Measurements from ENCODE around the gene ULK2.
"Not testable (repeated sequence)": the region's sequence is repeated elsewhere in the genome, so short reads cannot be mapped to it uniquely, and the experiment has no call there.

ULK2 gene

DNA sequence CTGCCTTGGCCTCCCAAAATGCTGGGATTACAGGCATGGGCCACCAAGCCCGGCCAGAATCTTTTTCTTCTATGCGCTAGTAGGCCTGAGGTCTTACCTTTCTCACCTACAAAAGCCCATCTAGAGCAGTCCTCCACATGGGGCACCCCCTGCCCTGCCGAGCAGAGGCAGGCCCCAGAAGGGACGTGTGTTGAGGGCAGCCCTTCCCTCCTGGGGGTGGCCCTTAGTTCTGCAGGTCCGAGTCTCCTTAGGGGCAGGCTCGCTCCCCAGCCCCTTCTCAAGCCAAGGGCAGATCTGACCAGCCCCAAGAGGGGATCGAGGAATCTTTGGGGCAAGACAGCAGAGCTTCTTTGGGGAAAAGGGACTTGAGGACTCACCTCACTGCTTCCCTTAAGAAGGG lies 101.7 kb downstream of the ULK2 start:
- no peak for DNase-seq

DNA sequence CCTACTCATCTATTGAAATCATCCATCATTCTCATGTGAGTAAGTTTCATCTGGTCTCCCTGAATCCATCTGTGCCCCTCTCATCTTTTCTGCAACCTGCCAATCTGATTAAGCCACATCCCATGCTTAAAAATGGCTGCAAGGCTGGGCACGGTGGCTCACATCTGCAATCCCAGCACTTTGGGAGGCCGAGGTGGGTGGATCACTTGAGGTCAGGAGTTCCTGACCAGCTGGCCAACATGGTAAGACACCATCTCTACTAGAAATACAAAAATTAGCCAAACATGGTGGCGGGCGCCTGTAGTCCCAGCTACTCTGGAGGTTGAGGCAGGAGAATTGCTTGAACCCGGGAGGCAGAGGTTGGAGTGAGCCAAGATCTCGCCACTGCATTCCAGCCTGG lies 103.7 kb downstream of the ULK2 start:
- not testable (repeated sequence) for DNase-seq

DNA sequence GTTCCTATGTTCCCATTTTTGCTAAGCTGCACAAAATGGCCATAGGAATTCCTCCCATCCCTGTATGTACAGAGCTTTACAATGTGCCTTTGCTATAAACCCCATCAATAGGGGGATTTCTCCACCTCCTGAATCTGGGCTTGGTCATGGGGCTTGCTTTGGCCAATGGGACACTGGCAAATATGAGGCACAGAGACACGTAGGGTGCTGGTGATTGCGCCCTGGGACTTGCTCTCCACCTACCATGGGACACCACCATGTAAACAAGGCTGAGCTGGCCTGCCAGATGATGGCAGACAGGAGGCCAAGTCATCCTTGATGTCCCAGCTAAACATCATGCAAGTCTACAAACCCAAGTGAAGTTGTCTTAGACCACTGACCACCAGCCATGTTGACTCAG lies 104.3 kb downstream of the ULK2 start:
- DNase-seq = no peak

DNA sequence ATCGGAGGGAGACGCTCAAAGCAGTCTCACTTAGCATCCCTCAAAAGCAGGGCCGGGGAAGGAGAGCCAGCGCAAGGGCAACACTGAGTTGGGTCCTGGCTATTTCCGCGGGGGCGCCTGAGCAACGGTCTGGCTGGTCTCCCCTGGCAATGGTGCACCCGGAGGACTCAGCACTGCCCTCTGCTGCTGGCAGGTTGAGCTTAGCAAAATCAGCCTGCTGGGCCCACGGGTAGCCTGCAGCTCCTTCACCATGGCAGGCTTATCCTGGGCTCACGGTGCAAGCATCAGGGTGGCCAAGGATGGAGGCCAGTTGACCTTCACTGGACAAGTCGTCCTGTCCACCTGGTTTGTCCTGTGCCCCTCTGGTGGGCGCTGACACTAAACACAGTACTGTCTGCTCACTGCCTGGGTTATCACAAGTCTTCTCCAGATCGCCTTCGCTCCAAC lies 105.2 kb downstream of the ULK2 start:
- DNase-seq = peak; percentile 52

DNA sequence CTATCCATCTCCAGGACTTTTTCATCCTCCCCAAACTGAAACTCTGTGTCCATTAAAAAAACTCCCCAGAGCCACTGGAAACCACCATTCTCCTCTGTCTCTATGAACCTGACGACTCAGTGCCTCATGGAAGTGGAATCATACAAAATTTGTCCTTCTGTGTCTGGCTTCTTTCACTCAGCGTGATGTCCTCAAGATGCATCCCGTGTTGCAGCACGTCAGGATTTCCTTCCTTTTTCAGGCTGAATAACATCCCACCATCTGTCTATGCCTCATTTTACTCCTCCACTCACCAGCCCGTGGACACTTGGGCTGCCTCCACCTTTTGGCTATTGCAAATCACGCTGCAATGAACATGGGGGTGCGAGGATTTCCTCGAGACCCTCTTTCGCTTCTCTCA lies 107.0 kb downstream of the ULK2 start:
- DNase-seq = no peak

DNA sequence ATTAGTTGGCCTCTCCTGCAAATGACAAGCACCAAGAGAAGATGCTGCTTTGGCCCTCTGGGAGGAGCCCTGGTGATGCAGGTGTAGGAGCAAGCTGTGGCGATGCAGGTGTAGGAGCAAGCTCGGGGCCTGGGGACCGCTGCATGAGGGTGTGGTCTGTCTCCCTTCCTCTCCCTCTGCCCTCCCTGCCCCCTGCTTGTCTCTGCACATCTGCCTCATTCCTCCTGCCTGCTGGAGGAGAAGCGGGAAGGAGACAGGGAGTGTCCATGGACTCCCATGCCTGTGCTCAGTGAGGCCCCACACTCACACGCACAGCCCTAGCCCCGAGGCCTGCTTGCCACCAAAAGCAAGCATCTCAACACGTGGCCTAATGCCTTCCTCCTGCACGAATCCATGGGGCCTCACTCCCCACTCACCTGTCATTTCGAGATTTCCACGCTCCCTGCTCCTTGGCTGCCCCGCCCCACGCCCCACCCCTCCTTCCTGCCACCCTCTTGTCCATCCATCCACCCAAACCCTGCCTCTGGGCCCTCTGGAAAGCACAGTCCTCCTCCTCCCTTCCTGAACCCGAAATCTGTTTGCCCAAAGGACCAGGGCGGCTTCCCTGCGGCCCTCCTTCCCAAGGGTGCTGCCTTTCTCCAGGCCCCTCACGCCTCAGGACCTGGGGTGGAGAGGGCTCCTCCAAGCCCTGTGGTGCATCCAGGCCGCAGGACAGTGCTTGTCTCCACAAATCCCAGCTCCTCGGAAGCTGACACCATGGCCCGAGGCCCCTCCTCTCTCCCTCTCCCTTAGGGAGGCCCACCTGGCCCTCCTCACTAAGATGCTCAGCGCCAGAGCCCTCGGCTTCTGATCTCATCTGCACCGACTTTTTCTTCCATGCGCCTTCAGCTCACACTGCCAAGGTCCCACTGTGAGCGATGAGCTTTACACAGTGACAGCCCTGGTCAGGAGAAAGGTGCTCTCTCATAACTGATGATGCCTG lies 107.9 kb downstream of the ULK2 start:
- DNase-seq = no peak

DNA sequence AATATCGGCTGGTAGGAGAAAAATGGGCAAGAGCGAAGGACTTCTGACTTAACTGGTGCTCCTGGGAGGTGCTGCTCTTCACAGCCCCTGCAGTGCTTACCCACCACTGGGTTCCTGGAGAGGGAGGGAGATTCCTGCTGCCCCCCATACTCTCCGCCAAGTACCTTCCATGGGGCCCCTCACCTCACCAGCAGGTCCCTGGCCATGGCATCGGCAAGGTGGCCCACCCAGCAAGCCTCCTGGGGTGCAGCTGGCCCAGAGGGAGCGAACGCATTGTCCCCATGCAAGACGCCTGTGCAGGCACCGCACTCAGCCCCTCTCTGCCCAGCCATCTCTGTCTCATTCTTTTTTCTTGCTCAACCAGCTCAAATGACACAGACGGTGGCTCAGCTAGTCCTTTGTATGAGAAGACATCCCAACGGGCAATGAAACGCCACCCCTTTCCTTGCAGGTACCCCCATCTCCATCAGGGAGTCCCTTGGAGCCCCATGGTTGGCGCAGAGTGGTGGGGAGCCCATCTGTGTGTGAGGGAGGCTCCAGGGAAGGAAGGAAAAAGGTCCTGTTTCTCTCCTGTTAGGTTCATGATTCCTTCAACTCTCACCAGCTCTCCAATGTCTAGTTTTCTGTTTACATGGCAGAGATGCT lies 110.1 kb downstream of the ULK2 start:
- DNase-seq = no peak

DNA sequence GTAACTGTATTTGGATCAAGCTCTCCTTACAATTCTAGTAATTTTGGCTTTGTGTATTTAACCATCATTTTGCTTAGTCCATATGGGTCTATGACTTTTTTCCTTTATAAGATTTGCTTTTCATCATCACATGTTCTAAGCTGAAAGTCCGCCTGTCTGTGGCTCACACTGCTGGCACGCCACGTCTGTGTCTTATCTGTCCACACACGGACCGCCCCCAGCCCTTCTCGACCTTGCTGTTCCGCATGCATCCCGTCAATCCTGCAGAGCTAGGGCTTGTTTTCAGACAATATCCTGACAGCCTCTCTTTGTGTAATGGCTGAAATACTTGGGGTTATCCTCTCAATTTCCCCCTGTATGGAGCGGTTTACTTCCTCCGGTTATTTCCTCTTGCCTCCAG lies 111.2 kb downstream of the ULK2 start:
- DNase-seq = no peak

DNA sequence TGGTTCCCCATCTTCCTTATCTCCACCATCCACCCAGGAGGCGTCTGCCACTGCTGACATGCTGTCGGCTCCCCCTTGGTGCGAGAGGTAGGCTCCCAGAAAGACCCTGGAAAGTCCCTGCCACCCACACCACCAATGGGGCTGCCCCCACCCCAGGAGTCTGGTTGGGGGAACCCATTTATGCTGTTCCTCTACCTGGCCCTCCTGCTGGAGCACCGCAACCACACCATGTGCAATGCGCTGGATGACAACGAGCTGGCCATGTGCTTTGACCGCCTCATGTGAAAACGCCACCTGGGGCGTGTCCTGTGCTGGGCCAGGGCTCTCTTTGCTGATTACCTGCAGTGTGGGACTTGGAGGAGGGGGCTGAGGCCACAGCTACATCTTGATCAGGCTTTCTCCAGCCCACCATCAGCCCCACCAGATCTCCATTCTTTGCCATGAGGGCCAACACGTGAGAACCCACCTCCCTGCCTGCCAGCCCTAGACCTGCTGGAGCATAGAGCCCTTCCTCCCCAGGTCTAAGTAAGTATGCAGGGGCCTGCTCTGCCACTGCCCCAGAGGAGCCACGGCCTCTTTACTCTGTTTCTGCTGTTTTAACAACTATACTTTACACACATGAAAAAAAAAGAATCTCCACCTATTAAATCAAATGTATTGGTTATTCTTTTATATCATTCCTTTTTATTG lies 111.8 kb downstream of the ULK2 start:
- no peak for DNase-seq

DNA sequence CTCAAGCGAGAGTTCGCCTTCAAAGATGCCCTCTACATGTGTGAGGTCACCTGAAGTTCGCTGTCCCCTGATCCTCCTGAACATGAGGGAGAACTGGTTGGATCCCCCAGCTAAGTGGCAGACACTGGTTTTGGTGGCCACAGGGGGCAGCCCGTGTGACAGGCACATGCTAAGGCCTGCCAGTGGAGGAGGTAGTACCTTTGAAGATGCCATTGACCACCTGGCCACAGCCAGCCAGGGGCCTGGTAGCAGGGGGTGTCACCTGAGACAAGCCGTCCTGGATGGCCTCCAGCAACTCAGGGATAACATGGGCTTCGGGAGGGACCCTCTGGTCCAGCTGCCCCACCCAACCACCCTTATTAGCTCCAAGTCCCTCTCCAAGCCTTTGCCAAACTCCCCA lies 112.3 kb downstream of the ULK2 start:
- no peak for DNase-seq

DNA sequence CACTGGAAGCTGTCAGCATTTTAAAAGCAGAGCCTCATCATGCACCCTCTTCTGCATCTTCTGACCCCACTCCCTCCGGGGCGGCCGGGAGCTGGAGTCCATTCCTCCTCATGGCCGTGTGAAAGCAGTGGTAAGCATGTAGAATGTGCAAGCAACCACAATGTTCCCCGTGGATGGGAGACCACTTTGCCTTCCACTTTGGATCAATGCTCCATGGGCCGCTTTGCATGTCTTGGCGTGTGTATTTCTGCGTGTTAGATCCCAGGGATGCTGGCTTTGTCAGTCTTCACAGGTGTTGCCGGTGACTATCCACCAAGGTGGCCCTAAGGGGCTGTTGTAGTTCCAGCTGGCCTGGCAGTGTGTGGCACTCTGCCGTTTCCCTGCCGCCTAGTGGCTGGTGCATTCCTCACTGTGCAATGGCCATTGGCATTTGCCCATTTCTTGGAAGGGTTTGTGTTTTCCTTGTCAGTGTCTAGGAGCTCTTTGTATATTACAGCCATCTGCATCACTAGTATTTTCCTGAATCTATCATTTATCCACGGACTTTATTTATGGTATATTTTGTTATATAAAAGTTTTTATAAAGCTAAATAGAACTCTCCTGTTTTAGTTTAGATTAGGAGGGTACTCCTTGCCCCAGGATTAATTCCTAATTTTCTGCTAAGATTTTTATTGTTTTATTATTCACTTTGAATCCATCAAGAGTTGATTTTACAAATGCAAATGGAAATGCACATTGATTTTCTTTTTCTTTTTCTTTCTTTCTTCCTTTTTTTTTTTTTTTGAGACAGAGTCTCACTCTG lies 113.9 kb downstream of the ULK2 start:
- DNase-seq = no peak

DNA sequence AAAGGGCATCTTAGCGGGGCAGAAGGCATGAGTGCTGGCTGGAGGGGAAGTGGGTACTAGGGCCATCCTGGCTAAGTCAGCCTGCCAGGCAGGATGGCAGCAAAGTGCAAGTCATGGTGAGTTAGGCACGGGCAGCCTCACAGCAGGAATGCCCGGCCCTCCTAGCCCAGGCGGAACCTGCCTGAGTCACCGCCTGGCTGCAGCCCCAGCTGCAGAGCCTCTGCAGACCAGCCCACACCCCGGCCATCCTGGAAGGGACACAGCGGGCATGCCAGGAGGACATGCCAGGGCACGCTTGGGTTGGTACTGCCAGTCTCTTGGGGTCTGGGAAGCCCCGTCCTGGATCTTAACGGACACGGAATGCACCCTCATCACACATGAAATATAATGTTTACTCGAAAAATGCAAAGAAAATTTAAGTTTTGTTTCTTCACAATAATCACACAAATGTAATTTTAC lies 114.7 kb downstream of the ULK2 start:
- DNase-seq = peak; percentile 53

DNA sequence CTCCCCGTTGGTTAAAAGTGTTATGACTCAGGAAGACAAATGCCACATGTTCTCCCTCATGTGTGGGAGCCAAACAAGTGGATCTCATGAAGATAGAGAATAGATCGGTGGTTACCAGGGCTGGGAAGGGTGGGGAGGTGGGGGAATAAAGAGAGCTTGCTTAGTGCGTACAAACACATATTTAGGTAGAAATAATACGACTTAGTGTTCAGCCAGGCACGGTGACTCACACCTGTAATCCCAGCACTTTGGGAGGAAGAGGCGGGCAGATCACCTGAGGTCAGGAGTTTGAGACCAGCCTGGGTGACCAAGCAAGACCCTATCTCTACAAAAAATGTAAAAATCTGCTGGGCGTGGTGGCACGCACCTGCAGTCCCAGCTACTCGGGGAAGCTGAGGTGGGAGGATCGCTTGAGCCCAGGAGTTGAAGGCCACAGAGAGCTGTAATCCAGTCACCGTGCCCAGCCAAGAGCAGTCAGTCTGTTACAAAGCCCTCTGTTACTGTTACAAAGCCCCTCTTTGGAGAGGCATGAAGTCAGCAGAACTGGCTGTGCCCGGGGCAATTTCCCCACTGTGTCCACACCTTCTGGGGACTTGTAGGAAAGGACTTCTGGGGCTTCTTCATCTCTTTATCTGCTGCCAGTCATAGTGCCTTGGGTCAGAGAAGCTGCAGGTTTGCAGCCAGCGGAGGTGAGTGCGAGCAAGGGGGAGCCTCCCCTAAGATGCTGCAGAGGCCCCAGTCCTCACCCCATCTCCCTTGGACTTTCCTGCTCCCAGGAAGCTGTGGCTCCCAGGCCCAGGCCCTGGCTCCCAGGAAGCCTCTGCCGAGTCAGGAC lies 115.3 kb downstream of the ULK2 start:
- no peak for DNase-seq

DNA sequence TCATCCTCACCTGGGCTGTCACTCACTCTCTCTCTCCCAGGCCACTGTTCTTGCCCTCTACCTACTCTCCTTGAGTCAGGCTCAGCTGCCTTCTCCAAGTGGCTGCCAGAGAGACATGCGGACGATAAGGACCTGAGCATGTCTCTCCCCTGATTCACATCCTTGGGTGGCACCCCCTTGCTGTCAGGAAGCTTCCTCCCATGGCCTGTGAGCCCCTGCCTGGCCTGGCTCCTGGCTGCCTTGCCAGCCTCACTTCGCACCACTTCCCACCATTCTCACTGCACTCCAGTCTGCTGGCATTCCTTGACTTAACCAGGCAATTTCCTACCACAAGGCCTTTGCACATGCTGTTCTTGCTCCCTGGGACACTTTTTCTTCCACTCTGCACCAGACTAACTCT lies 116.9 kb downstream of the ULK2 start:
- DNase-seq = no peak

DNA sequence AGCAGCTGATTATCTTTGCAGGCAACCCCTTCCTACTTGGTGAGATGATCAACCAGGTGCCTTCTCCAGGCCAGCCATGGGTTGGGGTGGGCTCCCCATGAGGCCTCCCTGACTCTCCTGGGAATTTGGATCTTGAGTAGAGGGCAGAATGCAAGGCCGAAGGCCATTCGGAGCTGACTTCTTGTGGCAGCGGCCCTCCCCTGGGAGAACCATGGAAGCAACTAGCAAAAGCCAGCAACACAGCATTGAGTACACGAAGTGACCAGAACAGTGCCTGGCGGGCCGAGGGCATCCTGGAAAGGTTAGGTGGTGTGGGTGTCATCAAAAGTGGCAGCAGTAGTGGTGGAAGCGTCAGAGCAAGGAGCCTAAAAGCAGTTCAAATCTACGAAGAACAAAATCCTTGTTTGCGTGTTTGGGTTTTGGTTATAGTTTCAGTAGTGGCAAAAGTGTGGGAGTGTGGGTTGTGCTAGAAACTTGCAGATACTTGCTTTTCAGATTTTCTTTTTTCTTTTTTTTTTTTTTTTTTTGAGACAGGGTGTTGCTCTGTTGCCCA lies 117.6 kb downstream of the ULK2 start:
- no peak for DNase-seq

DNA sequence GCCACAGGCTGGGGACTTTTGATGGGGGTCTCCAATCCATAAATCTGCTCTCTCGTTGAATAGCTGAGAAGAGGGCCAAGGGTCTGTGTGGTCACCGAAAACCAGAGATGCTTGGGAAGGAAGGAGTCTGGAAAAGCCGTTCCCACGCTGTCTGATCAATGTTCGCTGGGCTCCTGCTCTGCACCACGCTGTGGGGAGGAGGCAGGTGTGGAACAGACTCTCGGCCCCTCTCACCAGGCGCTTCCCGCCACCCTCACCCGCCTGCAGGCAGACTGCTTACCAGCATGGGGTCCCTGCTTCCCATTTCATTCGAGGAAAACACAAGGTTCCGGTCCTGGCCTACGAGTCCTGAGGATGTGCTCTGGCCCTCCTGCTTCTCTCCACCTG lies 118.9 kb downstream of the ULK2 start:
- no peak for DNase-seq

DNA sequence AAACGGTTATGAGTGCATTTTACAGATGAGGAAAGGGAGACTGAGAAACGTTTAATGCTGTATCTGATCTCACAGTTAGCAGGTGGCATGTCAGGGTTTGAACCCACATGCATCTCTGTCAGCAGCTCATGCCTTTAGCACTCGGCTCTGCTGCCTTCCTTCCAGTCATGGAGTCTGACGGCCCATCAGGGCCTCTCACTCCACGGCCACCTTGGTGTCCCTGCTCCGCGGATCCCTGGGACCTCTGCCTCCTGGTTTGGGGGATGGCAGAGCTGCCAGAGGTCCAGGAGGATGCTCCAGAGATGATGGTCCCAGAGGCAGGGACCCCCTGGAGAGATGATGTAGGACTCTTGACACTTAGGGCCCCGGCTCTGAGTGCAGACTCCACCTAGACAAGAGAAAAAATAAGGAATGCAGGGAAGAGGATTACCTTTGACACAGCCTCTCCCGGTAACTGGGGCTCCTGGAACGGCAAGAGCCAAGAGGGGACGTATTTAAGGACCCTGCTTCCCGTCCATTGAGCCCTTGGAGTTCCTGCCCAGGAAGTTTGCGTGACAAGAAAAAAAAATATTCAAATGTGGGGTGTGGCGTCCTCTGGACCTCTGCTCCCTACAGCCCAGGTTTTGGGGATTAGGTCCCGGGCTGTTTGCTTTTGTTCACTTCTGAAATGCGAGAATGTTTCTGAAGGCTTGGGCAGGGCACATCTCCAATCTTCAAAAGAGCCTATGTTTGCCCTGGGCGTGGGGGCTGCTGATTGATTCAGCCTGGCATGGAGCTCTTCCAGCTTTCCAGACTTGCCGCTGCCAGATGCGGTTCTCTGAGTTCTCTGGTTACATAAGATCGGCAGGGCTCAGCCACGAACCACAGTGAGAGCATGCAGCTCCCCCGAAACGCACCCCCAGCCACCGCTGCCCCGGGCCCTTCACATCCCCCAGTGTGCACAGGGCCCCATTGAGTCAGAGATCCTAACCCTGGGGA lies 119.6 kb downstream of the ULK2 start, which contains the start of gene ALDH3A1:
Gene ALDH3A1 (minus strand): TSS at position 470 of the 978 bp plus-strand sequence. CDS start 3,169 bp downstream, outside the sequence.
- no peak for DNase-seq

DNA sequence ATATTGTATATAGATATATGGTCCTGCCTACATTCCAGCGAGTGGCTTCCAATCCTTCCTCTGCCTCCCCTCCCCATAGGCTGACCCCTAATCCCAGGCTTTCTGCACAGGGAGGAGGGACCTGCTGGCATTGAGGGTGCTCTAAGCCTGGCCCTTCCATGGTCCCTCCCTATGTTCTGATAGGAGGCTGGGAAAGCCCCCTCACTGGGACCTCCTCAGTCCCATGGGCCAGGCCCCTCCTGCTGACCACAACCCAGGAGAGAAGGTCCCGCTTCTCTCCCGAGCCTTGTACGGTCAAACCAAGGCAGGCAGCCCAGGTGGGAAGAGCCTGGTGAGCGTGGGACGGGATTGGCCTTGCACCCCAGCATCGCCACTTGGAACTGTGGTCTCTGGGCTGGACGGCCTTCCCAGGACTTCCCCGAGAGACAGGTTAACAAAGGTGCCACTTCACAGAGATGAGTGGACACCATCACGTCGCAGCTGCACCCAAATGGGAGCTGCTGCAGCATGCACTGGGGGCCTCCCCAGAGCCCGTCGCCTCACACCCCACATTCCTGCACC lies 120.5 kb downstream of the ULK2 start:
- no peak for DNase-seq

DNA sequence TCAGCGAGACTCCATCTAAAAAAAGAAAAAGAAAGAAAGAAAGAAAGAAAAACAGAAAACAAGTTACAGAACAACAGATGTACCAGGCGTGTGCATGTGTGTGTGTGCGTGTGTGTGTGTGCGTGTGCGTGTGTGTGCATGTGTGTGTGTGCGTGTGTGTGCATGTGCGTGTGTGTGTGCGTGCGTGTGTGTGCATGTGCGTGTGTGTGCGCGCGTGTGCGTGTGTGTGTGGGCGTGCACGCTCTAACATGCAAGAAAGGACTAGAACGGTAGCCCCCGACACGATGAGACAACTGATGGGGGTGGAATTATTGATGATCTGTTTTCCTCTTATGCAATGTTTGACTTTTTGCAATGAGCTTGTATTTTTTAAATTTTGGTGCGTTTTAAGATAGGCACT lies 121.2 kb downstream of the ULK2 start:
- no peak for DNase-seq
